NK-92 (cell line): ENCODE data around the gene ASTN2.
"Not testable (repeated sequence)": the region's sequence is repeated elsewhere in the genome, so short reads cannot be mapped to it uniquely, and the experiment has no call there.

ENCODE experiments used
- DNase-seq: peaks from one replicate; lab custom pipeline; 2025; ENCODE audit not compliant: unreplicated experiment; lab: John Stamatoyannopoulos, UW

Gene ASTN2

DNA sequence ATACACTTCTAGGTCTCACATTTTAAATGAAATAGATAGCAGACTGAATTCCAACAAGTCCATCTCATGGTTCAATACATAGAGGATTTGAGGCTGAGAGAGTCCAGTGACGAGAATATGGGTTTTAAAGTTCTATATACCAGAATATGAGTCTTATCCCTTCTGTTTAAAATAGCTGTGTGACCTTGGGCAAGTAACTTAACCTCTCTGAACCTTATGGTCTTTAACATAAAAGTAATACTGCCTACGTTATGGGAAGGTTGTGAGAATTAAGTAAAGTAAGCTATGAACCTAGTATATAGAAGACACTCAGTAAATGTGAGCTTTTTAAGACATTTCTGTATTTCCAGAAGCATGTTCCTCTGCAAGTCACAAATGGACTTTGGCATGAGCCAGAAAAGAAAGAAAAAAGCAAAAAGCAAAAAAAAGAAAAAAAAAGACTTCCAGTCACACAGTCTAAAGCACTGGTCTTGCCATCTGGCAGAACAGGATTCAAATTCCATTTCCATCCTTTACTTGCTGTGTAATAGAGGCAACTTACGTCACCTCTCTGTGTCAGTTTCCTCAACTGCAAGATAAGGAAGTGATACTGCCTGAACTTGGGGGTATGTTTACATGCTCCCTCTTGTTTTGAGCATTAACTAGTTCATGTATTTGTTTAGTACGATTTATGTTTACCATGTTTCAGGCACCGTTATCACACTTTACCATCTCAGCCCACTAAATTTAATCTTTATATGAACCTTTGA, 479.5 kb downstream of the ASTN2 start:
- no peak for DNase-seq

- no peak for DNase-seq
These were observed 480.7 kb downstream of the ASTN2 start for GRCh38 chr9:116934131-116934530.

DNA sequence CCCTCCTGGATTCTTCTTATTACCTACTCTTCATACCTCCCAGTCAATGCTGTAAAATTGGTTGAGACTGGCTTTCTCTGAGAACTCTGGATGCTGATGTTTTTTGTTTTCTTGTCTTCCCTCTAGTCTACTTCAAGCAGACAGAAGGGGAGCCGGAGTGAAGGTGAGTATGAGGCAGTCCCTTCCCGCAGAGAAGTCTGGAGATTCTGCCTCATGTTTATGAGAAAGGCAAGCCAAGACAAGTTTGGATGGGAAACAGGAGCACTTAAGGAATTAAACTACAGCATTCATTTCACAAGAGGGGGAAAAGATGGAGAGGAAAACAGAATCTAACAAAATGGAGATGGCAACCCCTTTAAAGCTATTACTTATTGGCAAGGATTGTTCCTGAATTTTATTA, 481.6 kb downstream of the ASTN2 start:
- DNase-seq, result no peak

DNA sequence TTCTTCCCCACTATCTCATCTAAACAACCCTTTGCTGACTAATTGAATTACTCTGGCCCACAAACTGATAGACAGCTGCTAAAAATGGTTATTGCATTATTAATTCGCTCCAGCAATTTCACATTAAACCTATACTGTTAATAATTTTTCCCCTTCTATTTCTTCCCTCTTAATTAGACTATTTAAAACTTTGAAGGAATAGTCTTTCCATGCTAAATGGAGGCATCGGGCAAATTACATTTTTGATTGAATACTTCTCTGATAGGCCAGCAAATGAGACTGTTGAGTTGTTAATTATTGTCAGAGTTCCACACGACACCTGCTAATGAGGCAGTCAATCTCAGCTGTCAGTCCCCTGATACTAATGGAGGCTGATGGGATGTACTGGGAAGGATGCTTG, 485.2 kb downstream of the ASTN2 start:
- no peak for DNase-seq

GRCh38 chr9:116928884-116929283, 486.0 kb downstream of the ASTN2 start:
- no peak for DNase-seq

GRCh38 chr9:116928289-116928688, 486.6 kb downstream of the ASTN2 start:
- DNase-seq, result no peak

- no peak for DNase-seq
These were observed 487.1 kb downstream of the ASTN2 start for GRCh38 chr9:116927726-116928125.

DNA sequence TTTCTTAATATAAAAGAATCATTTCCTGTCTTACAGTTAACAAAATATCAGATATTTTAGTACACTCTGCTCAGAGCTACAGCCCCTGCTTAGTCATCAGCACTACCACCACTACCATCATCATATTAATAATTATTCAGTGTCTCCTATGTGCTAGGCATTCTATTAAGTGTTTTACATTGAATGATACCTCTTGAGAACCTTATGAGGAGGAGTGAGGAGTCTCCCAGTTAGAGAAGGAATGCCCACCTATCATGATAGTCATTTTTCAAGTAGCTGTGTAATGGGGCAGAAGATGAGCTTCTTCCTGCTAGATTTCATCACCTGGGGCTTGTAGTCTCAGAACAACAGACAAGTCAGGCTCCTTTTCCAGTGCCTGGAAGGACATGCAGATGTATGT, 489.7 kb downstream of the ASTN2 start:
- DNase-seq, result no peak

- DNase-seq, result no peak
These were observed 490.3 kb downstream of the ASTN2 start for GRCh38 chr9:116924462-116925110.

- not testable (repeated sequence) for DNase-seq
These were observed 496.9 kb downstream of the ASTN2 start for GRCh38 chr9:116917895-116918508.

- no peak for DNase-seq
These were observed 501.3 kb downstream of the ASTN2 start for GRCh38 chr9:116913536-116913935.

DNA sequence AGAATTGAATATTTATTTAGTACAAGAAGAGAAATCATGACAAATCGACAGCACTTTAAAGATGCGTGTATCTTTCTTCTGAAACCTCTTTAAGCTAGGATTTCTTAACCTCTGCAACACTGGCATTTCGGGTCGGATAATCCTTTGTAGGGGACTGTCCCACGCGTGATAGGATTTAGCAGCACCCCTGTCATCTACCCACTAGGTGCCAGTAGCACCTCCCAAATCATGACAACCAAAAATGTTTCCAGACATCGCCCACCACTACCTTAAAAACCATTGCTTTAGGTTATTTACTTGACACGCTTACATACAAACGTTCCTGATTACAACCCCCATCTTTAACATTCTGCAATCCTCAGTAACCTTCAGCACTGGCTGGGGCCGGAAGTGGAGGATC, 504.7 kb downstream of the ASTN2 start:
- DNase-seq, result no peak

DNA sequence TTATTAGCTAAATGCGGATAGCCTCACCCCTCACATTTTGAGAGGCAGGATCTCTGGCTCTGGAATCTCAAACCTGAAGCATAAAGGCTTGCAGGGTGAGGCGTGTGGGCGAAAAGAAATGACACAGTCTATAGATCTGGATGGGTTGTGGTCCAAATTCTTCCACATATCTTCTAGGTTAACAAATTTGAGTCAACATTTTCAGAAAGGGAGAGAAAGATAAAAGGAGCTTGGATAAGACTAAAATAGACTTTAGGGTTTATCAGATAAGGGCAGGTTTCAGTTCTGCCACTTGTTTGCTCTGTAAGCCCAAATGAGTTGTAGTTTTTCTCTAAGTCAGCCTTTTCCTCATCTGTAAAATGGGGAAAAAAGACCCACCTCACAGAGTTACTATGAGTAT, 506.9 kb downstream of the ASTN2 start:
- no peak for DNase-seq

DNA sequence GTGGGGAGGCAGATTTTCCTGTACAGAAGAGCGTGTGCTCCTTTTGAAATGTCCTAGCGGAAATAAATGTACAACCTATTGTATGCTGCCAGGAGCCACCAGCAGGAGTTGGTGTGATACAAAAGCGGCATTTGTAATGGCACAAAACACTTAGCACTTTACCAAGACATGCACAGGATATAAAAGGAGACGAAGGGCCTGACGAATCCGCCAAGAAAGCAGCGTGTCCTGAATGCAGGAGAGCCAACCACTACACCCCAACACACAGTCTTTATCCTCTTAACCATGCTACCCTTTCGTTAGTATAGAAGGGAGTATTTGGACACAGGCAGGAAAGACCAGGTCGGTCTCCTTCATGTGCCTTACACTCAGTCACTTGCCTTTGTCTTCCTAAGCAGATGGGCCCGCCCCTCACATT, 509.7 kb downstream of the ASTN2 start:
- no peak for DNase-seq

GRCh38 chr9:116904165-116904564, 510.7 kb downstream of the ASTN2 start:
- no peak for DNase-seq

- DNase-seq, result no peak
These were observed 513.6 kb downstream of the ASTN2 start for GRCh38 chr9:116901260-116901659.

- DNase-seq, result no peak
These were observed 514.3 kb downstream of the ASTN2 start for GRCh38 chr9:116900543-116900942.

- no peak for DNase-seq
These were observed 514.9 kb downstream of the ASTN2 start for GRCh38 chr9:116900007-116900367.

DNA sequence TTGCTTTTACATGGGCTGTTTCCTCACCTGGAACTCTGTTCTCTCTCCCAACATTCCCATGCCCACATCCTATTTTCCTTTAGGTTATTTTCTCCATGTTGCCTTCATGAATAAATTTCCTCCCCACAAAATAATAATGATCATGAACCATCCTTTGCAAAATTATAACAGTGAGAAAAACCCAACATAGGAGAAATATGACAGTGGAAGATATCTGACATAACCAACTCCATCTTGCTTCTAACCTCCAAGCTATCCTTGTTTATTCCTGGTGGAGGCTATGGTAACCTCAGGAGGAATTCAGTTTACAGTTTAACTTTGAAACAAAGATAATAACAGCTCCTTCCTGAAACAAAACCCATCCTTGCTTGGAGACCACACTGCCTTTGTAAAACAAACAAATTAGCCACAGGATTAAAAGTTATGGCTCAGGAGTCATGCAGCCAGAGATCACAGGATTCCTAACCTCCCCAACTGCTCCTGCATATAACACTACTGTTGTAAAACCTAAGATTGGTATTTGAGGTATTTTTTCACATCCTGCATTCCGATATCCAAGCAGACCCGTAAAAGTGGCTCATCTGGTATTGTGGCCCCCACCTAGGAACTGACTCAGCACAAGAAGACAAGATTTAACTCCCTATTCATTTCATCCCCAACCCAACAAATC, 515.4 kb downstream of the ASTN2 start:
- DNase-seq, result no peak

- not testable (repeated sequence) for DNase-seq
These were observed 516.7 kb downstream of the ASTN2 start for GRCh38 chr9:116898131-116898530.

DNA sequence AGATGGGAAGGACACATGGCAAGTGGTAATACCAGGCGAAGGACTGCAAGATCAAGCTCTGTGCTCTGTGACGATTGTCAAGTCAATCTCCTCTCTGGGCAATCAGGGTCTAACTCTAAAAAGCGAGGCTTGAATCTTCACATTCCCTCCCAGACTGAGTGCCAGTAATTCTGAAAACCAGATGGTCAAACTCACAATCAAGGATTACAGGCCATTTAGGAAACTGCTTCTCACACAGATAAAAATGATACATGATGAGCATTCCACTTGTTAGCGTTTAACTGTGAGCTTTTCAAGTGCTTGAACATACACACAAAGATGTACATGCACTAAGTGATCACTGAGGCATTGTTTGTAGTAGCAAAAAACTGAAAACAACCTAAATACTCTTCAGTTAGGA, 517.7 kb downstream of the ASTN2 start:
- DNase-seq, result no peak

DNA sequence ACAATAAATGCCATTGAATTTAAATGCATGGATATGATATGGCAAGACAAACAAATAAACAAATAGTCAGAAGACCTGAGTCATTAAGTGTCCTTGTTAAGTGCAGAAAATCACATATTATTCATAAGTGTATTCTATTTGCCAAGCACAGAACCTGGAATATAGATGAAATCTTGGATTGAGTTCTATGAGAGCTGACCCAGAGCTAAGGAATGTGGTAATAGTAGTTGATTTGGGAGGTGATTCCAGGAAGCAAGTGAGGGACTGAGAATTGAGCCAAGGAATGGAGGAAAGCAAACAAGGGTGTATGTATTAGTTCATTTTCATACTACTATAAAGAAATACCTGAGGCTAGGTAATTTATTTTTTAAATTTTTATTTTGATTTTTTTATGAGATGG, 518.9 kb downstream of the ASTN2 start:
- no peak for DNase-seq
